ENCODE results near the gene CYB5R4.
"Not testable (repeated sequence)": the region's sequence is repeated elsewhere in the genome, so short reads cannot be mapped to it uniquely, and the experiment has no call there.

Gene CYB5R4

GRCh38 chr6:83920017-83920416, 60.5 kb downstream of the CYB5R4 start:
- DNase-seq: no peak

GRCh38 chr6:83921315-83921714, 61.8 kb downstream of the CYB5R4 start:
- no peak for DNase-seq

- DNase-seq: no peak
Measured at GRCh38 chr6:83927470-83927869, 68.0 kb downstream of the CYB5R4 start.

GRCh38 chr6:83928286-83928685, 68.8 kb downstream of the CYB5R4 start:
- no peak for DNase-seq

GRCh38 chr6:83946201-83946833, 86.8 kb downstream of the CYB5R4 start:
- DNase-seq: not testable (repeated sequence)

- not testable (repeated sequence) for DNase-seq
Measured at GRCh38 chr6:83947983-83948382, 88.5 kb downstream of the CYB5R4 start.

- no peak for DNase-seq
Measured at GRCh38 chr6:83948851-83949250, 89.4 kb downstream of the CYB5R4 start.

GRCh38 chr6:83951423-83951822, 91.9 kb downstream of the CYB5R4 start:
- not testable (repeated sequence) for DNase-seq

GRCh38 chr6:83952830-83953229, 93.3 kb downstream of the CYB5R4 start:
- no peak for DNase-seq

- no peak for DNase-seq
Measured at GRCh38 chr6:83954371-83954770, 94.9 kb downstream of the CYB5R4 start.

- DNase-seq: no peak
Measured at GRCh38 chr6:83958241-83958685, 98.8 kb downstream of the CYB5R4 start.

- DNase-seq: no peak
Measured at GRCh38 chr6:83960664-83961063, 101.2 kb downstream of the CYB5R4 start.

- DNase-seq: no peak
Measured at GRCh38 chr6:83962582-83962981, 103.1 kb downstream of the CYB5R4 start.

GRCh38 chr6:83966539-83966938, 107.0 kb downstream of the CYB5R4 start:
- no peak for DNase-seq

- DNase-seq: no peak
Measured at GRCh38 chr6:83970582-83970981, 111.1 kb downstream of the CYB5R4 start.

- DNase-seq: no peak
Measured at GRCh38 chr6:83974409-83975050, 115.0 kb downstream of the CYB5R4 start.

- DNase-seq: no peak
Measured at GRCh38 chr6:83976037-83976755, 116.7 kb downstream of the CYB5R4 start.

- DNase-seq: no peak
Measured at GRCh38 chr6:83976871-83977270, 117.4 kb downstream of the CYB5R4 start.

GRCh38 chr6:83978324-83978734, 118.8 kb downstream of the CYB5R4 start:
- DNase-seq: no peak

- DNase-seq: no peak
Measured at GRCh38 chr6:83978997-83979396, 119.5 kb downstream of the CYB5R4 start.

GRCh38 chr6:83984411-83984810, 124.9 kb downstream of the CYB5R4 start:
- no peak for DNase-seq

GRCh38 chr6:83985308-83985713, 125.8 kb downstream of the CYB5R4 start:
- no peak for DNase-seq

GRCh38 chr6:83985715-83986114, 126.2 kb downstream of the CYB5R4 start:
- DNase-seq: no peak

GRCh38 chr6:83998021-83998584, 138.6 kb downstream of the CYB5R4 start:
- no peak for DNase-seq

Data from NCI-H1048 (cell line).